SU-DHL-6 (cell line): ENCODE results near the gene ONECUT3.

Source experiments
- H2AFZ ChIP-seq: fragments of 200-600 bp; sonication (generic); 2 replicates; pipeline ENCODE4 v1.6.1; 2014; ENCODE audit warnings: low read depth, mild to moderate bottlenecking, moderate library complexity, mixed read lengths, antibody characterized with exemption, low read length; ENCODE audit not compliant: severe bottlenecking
- H3F3A ChIP-seq: fragments of 200-600 bp; shearing (Covaris generic); 2 replicates; pipeline ENCODE4 v1.6.0; 2016; ENCODE audit warnings: antibody characterized with exemption, mild to moderate bottlenecking; ENCODE audit not compliant: insufficient read depth
- H3K27ac ChIP-seq: fragments of 200-600 bp; sonication (generic); 2 replicates; pipeline ENCODE4 v1.5.1; 2016; ENCODE audit warnings: low read depth, mild to moderate bottlenecking, low read length, moderate library complexity, mixed read lengths
- H3K27me3 ChIP-seq: fragments of 200-600 bp; sonication (generic), shearing (Covaris generic); 2 replicates; pipeline ENCODE4 v1.6.0; 2014; ENCODE audit warnings: mild to moderate bottlenecking, low read length
- H3K36me3 ChIP-seq: fragments of 200-600 bp; sonication (generic); 2 replicates; pipeline ENCODE4 v1.6.1; 2014; ENCODE audit warnings: mild to moderate bottlenecking, low read length, mixed read lengths
- H3K4me2 ChIP-seq: fragments of 300-600, 200-600 bp; shearing (Covaris generic), sonication (generic); 2 replicates; pipeline ENCODE4 v1.6.0; 2014; ENCODE audit warnings: low read length, low read depth, mild to moderate bottlenecking; ENCODE audit not compliant: poor library complexity, severe bottlenecking
- H3K4me3 ChIP-seq: fragments of 200-600 bp; sonication (generic); 2 replicates; pipeline ENCODE4 v1.5.1; 2014; ENCODE audit warnings: antibody characterized with exemption, low read length, mild to moderate bottlenecking, mixed read lengths; ENCODE audit not compliant: insufficient read depth, poor library complexity, severe bottlenecking
- H3K79me2 ChIP-seq: fragments of 200-600 bp; sonication (generic); 2 replicates; pipeline ENCODE4 v1.6.1; 2014; ENCODE audit warnings: mild to moderate bottlenecking, low read length, moderate library complexity; ENCODE audit not compliant: insufficient read depth
- H3K9ac ChIP-seq: fragments of 200-600 bp; sonication (generic); 2 replicates; pipeline ENCODE4 v1.7.0; 2014; ENCODE audit warnings: mild to moderate bottlenecking, low read length
- H3K9me2 ChIP-seq: fragments of 200-600 bp; sonication (generic); replicated peaks from 2 replicates; pipeline ENCODE4 v1.6.1; 2014; ENCODE audit warnings: low read length; ENCODE audit not compliant: insufficient read depth
- H3K9me3 ChIP-seq: fragments of 200-600 bp; sonication (generic); 2 replicates; pipeline ENCODE4 v1.6.1; 2014; ENCODE audit warnings: low read length, mixed read lengths; ENCODE audit not compliant: insufficient read depth
- H4K20me1 ChIP-seq: fragments of 200-600 bp; sonication (generic); 2 replicates; pipeline ENCODE4 v1.6.1; 2014; ENCODE audit warnings: low read depth, mild to moderate bottlenecking, antibody characterized with exemption, low read length, moderate library complexity, mixed read lengths
- EZH2phosphoT487 ChIP-seq: fragments of 200-600 bp; sonication (generic), shearing (Covaris generic); conservative IDR thresholded peaks from 2 replicates; pipeline ENCODE4 v1.6.1; 2018; ENCODE audit warnings: mild to moderate bottlenecking, antibody characterized with exemption, low read length, moderate library complexity, mixed read lengths
- TF ChIP-seq, protein P1 (sequence below): fragments of 200-600 bp; sonication (generic); IDR thresholded peaks from one replicate; pipeline ENCODE4 v1.5.1; 2017; ENCODE audit warnings: antibody characterized with exemption, mild to moderate bottlenecking, low read length, moderate library complexity; ENCODE audit not compliant: insufficient read depth, poor library complexity, severe bottlenecking

ONECUT3 gene

DNA sequence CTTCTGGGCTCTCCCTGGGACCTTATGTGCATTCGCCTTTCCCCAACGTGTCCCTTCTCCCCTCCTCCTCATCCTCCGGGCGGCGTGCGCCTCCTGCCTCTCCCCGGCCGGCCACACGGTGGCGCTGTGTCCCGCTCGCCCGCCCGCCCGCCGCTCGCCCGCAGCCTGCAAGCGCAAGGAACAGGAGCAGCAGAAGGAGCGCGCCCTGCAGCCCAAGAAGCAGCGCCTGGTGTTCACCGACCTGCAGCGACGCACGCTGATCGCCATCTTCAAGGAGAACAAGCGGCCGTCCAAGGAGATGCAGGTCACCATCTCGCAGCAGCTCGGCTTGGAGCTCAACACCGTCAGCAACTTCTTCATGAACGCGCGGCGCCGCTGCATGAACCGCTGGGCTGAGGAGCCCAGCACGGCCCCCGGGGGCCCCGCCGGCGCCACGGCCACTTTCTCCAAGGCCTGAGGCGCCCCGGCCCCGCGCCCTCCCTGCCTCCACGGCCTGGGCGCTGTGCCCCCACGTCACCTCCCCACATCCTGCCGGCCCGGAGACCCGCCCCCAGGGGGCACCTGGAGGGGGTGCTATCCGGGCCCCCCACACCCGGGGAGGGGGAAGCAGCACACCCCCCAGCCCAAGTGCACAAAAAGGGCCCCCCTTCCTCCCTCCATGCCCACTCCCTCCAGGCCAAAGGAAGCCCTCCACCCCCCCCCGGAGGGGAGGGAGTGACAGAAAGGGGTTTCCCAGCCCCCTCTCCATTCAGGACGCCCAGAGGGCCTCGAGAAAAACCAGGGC lies 21.9 kb downstream of the ONECUT3 start:
- Histone ChIP-seq H3K4me3 (no peak overlapping the region), H3K4me2 (no peak overlapping the region)

DNA sequence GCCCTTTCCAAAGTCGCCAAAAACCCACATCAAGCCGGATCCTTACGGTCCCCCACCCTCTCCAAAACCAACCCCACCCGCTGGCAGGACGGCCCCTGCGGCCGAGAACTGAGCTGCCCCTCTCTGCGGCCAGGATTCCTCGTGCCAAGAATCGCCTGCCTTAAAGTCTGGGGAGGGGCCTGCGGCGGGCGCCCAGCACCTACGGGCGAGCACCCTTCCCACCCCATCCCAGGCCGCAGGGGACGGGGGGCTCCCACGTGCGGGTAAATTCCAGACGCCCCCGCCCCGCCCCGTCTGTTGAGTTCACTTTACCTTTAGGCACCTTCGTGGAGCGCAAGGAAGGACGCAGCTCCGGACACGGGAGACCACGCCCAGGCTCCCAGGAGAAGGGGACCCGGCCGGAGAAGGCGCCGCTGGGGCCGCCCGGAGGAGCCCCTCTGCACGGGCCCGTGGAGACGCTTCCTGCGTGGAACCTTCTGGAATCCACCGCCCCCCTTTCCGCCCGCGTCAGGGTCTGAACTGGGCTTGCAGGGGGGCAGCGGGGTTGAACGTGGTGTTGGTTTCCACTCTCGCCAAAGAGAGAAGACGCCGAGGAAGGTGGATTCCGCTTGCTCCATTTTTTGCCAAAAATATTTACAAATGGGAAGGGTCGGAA lies 22.8 kb downstream of the ONECUT3 start:
- no peaks in the 10 kb centered on the region for H3F3A ChIP-seq
- H4K20me1 ChIP-seq: no peaks in the 10 kb centered on the region
- no peaks in the 10 kb centered on the region for H3K36me3 ChIP-seq
- no peak overlapping the region for H3K4me2 ChIP-seq
- no peak for TF ChIP-seq EZH2phosphoT487
- TF ChIP-seq, protein P1, sequence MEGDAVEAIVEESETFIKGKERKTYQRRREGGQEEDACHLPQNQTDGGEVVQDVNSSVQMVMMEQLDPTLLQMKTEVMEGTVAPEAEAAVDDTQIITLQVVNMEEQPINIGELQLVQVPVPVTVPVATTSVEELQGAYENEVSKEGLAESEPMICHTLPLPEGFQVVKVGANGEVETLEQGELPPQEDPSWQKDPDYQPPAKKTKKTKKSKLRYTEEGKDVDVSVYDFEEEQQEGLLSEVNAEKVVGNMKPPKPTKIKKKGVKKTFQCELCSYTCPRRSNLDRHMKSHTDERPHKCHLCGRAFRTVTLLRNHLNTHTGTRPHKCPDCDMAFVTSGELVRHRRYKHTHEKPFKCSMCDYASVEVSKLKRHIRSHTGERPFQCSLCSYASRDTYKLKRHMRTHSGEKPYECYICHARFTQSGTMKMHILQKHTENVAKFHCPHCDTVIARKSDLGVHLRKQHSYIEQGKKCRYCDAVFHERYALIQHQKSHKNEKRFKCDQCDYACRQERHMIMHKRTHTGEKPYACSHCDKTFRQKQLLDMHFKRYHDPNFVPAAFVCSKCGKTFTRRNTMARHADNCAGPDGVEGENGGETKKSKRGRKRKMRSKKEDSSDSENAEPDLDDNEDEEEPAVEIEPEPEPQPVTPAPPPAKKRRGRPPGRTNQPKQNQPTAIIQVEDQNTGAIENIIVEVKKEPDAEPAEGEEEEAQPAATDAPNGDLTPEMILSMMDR: no peak
- no peak overlapping the region for H3K4me3 ChIP-seq
- no peaks in the 10 kb centered on the region for H3K9me2 ChIP-seq
- H3K27ac ChIP-seq: no peak overlapping the region
- no peaks in the 10 kb centered on the region for H3K79me2 ChIP-seq
- no peak overlapping the region for H2AFZ ChIP-seq
- no peaks in the 10 kb centered on the region for H3K9me3 ChIP-seq
- no peaks in the 10 kb centered on the region for H3K27me3 ChIP-seq
- no peak overlapping the region for H3K9ac ChIP-seq

More for the DNA sequence above, 21.9 kb downstream of the ONECUT3 start:
- Histone ChIP-seq H4K20me1 (no peaks in the 10 kb centered on the region), H3K9me3 (no peaks in the 10 kb centered on the region; the same call in 1 of the 2 replicates), H3K27me3 (no peaks in the 10 kb centered on the region), H3K27ac (no peak overlapping the region), H3K9me2 (no peaks in the 10 kb centered on the region), H3F3A (no peaks in the 10 kb centered on the region), H3K36me3 (no peaks in the 10 kb centered on the region), H3K79me2 (no peaks in the 10 kb centered on the region), H2AFZ (no peak overlapping the region), H3K9ac (no peak overlapping the region)
- TF ChIP-seq, protein P1: no peak
- TF ChIP-seq EZH2phosphoT487: no peak

DNA sequence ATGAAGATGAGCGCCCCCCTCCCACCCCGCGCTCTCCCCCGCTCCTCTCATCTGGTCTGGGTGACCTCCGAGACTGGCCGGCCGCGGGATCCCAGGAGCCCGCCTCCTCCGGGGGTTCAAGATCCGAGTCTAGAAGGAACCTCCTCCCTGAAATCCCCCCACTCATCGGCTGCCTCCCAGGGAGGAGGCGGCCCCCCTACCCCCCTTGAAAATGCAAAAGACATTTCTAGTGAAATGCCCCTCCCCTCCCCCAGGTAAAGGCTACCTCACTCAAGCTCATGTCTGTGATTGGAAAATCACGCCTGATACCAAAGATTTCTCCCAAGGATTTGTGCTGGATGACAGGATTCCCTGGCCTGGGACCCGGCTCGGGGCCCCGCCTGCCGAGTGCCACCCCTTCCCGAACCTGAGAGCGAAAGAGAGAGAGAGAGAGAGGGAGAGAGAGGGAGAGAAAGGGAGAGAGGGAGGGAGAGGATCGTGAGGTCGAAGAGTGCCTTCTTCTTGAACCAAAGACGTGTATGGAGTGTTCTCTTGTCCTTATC lies 23.4 kb downstream of the ONECUT3 start:
- TF ChIP-seq, protein P1: no peak
- TF ChIP-seq EZH2phosphoT487: no peak
- H3K27me3 ChIP-seq: no peaks in the 10 kb centered on the region
- H3K4me3 ChIP-seq: no peak overlapping the region
- H3K9me2 ChIP-seq: no peaks in the 10 kb centered on the region
- H3K79me2 ChIP-seq: no peaks in the 10 kb centered on the region
- no peak overlapping the region for H2AFZ ChIP-seq
- H3F3A ChIP-seq: no peaks in the 10 kb centered on the region
- H3K9me3 ChIP-seq: no peaks in the 10 kb centered on the region
- H3K9ac ChIP-seq: no peak overlapping the region
- no peaks in the 10 kb centered on the region for H4K20me1 ChIP-seq
- no peak overlapping the region for H3K27ac ChIP-seq
- no peaks in the 10 kb centered on the region for H3K36me3 ChIP-seq
- H3K4me2 ChIP-seq: no peak overlapping the region
